Ishikawa (cell line): ENCODE data around the gene B4GALT2.

Experiments used
- CEBPB ChIP-seq: IDR thresholded peaks from 2 replicates; pipeline ENCODE4 v1.6.1; 2012
- CREB1 ChIP-seq: IDR thresholded peaks from 2 replicates; pipeline ENCODE4 v1.6.1; 2012; ENCODE audit warnings: low read depth
- EGR1 ChIP-seq: IDR thresholded peaks from 2 replicates; pipeline ENCODE4 v1.6.1; 2012
- EP300 ChIP-seq: IDR thresholded peaks from 2 replicates; pipeline ENCODE4 v1.6.1; 2012; ENCODE audit warnings: borderline replicate concordance
- FOXM1 ChIP-seq: IDR thresholded peaks from 2 replicates; pipeline ENCODE4 v1.6.1; 2012; ENCODE audit warnings: low read depth, borderline replicate concordance
- RAD21 ChIP-seq: IDR thresholded peaks from 2 replicates; pipeline ENCODE4 v1.6.1; 2012; ENCODE audit warnings: low read depth
- TAF1 ChIP-seq: IDR thresholded peaks from 2 replicates; pipeline ENCODE4 v1.6.1; 2012; ENCODE audit warnings: low read depth, mild to moderate bottlenecking
- TCF12 ChIP-seq: IDR thresholded peaks from 2 replicates; pipeline ENCODE4 v1.6.1; 2012; ENCODE audit warnings: low read depth
- TEAD4 ChIP-seq: IDR thresholded peaks from 2 replicates; pipeline ENCODE4 v1.6.1; 2012
- YY1 ChIP-seq: IDR thresholded peaks from 2 replicates; pipeline ENCODE4 v1.6.1; 2012; ENCODE audit warnings: low read depth
- ZBTB7A ChIP-seq: IDR thresholded peaks from 2 replicates; pipeline ENCODE4 v1.6.1; 2012; ENCODE audit warnings: low read depth
- TF ChIP-seq, protein P1 (sequence below): IDR thresholded peaks from 2 replicates; pipeline ENCODE4 v1.6.1; 2012
- TF ChIP-seq, protein P2 (sequence below): IDR thresholded peaks from 2 replicates; pipeline ENCODE4 v1.6.1; 2012; ENCODE audit warnings: low read depth, mild to moderate bottlenecking
- TF ChIP-seq, protein P3 (sequence below): IDR thresholded peaks from 2 replicates; pipeline ENCODE4 v1.6.1; 2012

DNA sequence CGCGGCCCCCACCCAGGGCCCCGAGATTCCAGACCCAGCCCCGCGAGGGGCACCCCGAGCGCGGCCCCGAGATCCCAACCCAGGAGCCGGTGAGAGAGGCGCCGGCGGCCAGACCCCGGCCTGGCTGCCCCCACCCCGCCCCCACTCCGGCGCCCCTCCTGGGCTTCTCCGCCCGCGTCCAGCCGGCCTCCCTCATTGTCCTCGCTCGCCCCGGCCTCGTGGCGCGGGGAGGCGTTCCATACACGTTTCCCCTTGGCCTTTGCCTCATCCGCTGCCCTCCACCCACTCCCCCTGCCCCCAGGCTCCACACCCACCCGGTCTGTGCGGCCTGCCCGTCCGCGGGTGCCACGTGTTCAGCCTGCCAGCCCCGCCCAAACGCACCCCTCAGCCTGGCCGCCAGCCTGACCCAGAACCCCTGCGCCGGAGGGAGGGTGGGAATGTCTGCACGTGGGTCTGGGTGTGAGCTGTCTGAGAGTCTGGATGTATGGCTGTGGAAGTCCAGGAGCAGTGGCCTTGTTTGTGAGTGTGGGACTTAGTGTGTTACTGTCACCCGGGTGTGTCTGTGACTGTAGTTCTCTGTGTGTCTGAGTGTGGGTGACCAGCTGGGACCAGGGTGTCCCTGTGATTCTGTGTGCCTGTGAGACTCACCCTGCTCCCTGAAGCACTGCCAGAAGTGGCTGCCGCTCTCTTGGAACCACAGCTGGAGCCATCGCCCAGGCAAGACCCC is 681 bp downstream of the B4GALT2 start:
- TF ChIP-seq TCF12 (no peak), TAF1 (no peak; the same call in 1 of the 2 replicates), CEBPB (no peak), EGR1 (no peak), CREB1 (no peak), ZBTB7A (peak; percentile 39; the same call in 1 of the 2 replicates), EP300 (no peak), TEAD4 (no peak), FOXM1 (no peak), RAD21 (no peak), YY1 (no peak)
- TF ChIP-seq, protein P1, sequence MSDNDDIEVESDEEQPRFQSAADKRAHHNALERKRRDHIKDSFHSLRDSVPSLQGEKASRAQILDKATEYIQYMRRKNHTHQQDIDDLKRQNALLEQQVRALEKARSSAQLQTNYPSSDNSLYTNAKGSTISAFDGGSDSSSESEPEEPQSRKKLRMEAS: peak; percentile 93
- TF ChIP-seq, protein P2, sequence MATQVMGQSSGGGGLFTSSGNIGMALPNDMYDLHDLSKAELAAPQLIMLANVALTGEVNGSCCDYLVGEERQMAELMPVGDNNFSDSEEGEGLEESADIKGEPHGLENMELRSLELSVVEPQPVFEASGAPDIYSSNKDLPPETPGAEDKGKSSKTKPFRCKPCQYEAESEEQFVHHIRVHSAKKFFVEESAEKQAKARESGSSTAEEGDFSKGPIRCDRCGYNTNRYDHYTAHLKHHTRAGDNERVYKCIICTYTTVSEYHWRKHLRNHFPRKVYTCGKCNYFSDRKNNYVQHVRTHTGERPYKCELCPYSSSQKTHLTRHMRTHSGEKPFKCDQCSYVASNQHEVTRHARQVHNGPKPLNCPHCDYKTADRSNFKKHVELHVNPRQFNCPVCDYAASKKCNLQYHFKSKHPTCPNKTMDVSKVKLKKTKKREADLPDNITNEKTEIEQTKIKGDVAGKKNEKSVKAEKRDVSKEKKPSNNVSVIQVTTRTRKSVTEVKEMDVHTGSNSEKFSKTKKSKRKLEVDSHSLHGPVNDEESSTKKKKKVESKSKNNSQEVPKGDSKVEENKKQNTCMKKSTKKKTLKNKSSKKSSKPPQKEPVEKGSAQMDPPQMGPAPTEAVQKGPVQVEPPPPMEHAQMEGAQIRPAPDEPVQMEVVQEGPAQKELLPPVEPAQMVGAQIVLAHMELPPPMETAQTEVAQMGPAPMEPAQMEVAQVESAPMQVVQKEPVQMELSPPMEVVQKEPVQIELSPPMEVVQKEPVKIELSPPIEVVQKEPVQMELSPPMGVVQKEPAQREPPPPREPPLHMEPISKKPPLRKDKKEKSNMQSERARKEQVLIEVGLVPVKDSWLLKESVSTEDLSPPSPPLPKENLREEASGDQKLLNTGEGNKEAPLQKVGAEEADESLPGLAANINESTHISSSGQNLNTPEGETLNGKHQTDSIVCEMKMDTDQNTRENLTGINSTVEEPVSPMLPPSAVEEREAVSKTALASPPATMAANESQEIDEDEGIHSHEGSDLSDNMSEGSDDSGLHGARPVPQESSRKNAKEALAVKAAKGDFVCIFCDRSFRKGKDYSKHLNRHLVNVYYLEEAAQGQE: no peak
- TF ChIP-seq, protein P3, sequence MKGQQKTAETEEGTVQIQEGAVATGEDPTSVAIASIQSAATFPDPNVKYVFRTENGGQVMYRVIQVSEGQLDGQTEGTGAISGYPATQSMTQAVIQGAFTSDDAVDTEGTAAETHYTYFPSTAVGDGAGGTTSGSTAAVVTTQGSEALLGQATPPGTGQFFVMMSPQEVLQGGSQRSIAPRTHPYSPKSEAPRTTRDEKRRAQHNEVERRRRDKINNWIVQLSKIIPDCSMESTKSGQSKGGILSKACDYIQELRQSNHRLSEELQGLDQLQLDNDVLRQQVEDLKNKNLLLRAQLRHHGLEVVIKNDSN: peak; percentile 83
